ENCODE data around the gene GARIN5B.

- TF ChIP-seq POLR2AphosphoS5 (IDR thresholded peaks at IDR 0.05; ENCODE audit: low read depth, low read length) (no peak), POLR2A (IDR thresholded peaks at IDR 0.05; ENCODE audit: low read depth, low read length) (no peak)
Observed at GRCh38 chr19:55340784-55341147, 22.3 kb downstream of the GARIN5B start.

All from GM12892 (cell line).